Ovary (tissue), 3 donors: Measurements from ENCODE around the gene ACTL6B.

Experiments used
- EP300 ChIP-seq: sonication (generic); formaldehyde crosslinking; IDR thresholded peaks from one replicate; pipeline ENCODE4 v1.6.1; 2017; ENCODE audit warnings: antibody characterized with exemption
- POLR2A ChIP-seq: fragments of 450-650 bp; IDR thresholded peaks from one replicate; pipeline ENCODE4 v1.6.1; 2017; ENCODE audit warnings: antibody characterized with exemption, mild to moderate bottlenecking, moderate library complexity
- TF ChIP-seq, protein P1 (sequence below), 3 donors: fragments of 450-650 bp in 2 of 3; fragments of 200-600 bp in 1 of 3; IDR thresholded peaks; one replicate each; pipeline versions ENCODE4 v1.5.1 to v1.8.0; 2016 to 2022; ENCODE audit warnings: antibody characterized with exemption in 3 of 3, mild to moderate bottlenecking in 1 of 3
- donor health status: DM: no; HTN: no; CAD: no.

DNA sequence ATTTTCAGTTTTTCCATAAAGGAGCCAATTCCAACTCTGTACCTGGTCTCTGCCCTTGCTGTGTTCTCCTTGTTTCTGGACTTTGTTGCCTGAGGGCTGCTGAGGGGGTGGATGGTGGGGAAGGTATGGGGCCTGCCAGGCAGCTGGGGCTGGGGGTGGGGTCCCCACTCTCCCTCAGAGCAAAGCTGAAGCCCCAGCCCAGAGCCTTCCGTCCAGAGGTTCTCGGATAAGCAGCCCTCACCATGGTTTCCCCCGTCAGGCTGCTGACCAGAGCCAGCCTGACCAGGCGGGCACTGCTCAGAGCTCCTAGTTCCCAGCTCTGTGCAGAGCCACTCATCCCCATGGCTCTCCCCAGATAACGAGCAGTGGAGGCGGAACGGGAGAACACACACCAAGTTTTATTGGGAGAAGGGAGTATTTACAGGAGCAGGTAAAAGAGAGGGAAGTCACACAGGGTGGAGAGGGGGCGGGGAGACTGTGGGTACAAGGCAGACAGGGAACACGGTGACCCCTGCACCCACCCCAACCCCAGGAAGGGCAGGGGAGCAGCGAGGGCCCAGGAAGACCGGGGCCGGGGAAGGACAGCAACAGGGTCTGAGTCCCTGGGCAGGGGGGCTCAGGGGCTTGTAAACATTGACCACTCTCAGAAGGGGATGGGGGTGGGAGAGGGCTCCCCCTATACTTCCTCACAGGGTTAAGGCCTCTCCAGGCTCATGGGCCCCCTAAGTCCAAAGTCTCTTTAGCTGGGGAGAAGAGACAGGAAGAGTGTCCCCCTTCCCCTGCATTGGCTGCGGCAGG is 23.1 kb upstream of the ACTL6B start:
- TF ChIP-seq, protein P1, sequence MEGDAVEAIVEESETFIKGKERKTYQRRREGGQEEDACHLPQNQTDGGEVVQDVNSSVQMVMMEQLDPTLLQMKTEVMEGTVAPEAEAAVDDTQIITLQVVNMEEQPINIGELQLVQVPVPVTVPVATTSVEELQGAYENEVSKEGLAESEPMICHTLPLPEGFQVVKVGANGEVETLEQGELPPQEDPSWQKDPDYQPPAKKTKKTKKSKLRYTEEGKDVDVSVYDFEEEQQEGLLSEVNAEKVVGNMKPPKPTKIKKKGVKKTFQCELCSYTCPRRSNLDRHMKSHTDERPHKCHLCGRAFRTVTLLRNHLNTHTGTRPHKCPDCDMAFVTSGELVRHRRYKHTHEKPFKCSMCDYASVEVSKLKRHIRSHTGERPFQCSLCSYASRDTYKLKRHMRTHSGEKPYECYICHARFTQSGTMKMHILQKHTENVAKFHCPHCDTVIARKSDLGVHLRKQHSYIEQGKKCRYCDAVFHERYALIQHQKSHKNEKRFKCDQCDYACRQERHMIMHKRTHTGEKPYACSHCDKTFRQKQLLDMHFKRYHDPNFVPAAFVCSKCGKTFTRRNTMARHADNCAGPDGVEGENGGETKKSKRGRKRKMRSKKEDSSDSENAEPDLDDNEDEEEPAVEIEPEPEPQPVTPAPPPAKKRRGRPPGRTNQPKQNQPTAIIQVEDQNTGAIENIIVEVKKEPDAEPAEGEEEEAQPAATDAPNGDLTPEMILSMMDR (IDR thresholded peaks at IDR 0.05), result no peak
- TF ChIP-seq POLR2A (no peak), EP300 (no peak)
